ENCODE measurements around the gene ADGRD2. TPM values are rescaled to one million over a fixed set of nuclear protein-coding genes. Genes with fewer than 3 reads are reported as not detected.

The ADGRD2 gene
- total RNA-seq, 4 donors from 2014 or later, result 0.20 to 0.49 (median 0.36) TPM; not detected in 1

- WGBS, 2 donors, result 69 to 81% methylated on average over 11 to 19 of the region's 19 CpGs
- H3K4me3 ChIP-seq (ENCODE audit: low read depth, poor library complexity, severe bottlenecking), result no peak overlapping the region
- intact Hi-C loops (cut with DNase I; ENCODE audit: low total_unique reads), result no loop called here
- DNase-seq (ENCODE audit: low spot score in 2 of 2), result no peak
- TF ChIP-seq POLR2A (IDR thresholded peaks at IDR 0.05), result no peak
- no peak for TF ChIP-seq CTCF (IDR thresholded peaks at IDR 0.05)
Observed at GRCh38 chr9:124492818-124493217, 42.6 kb downstream of the ADGRD2 start.

GRCh38 chr9:124493218-124493617 lies 43.0 kb downstream of the ADGRD2 start:
- WGBS, 2 donors, result 88 to 89% methylated on average over 4 of the region's 4 CpGs
- no peak for DNase-seq (ENCODE audit: low spot score in 2 of 2)
- TF ChIP-seq POLR2A (IDR thresholded peaks at IDR 0.05) (no peak), CTCF (IDR thresholded peaks at IDR 0.05) (no peak)
- no peak overlapping the region for H3K4me3 ChIP-seq (ENCODE audit: low read depth, poor library complexity, severe bottlenecking)
- intact Hi-C loops (cut with DNase I; ENCODE audit: low total_unique reads), result no loop called here

GRCh38 chr9:124493794-124494479 lies 43.7 kb downstream of the ADGRD2 start:
- intact Hi-C loops (cut with DNase I; ENCODE audit: low total_unique reads), result no loop called here
- no peak overlapping the region for H3K4me3 ChIP-seq (ENCODE audit: low read depth, poor library complexity, severe bottlenecking)
- 79% methylated on average over 15 to 18 of the region's 18 CpGs for WGBS, 2 donors
- TF ChIP-seq CTCF (IDR thresholded peaks at IDR 0.05), result no peak
- TF ChIP-seq POLR2A (IDR thresholded peaks at IDR 0.05), result no peak
- no peak for DNase-seq (ENCODE audit: low spot score in 2 of 2)

- 80 to 85% methylated on average over 24 to 30 of the region's 31 CpGs for WGBS, 2 donors
- no peak overlapping the region for H3K4me3 ChIP-seq (ENCODE audit: low read depth, poor library complexity, severe bottlenecking)
- no peak for TF ChIP-seq CTCF (IDR thresholded peaks at IDR 0.05)
- no peak for TF ChIP-seq POLR2A (IDR thresholded peaks at IDR 0.05)
- intact Hi-C loops (cut with DNase I; ENCODE audit: low total_unique reads), result no loop called here
- no peak for DNase-seq (ENCODE audit: low spot score in 2 of 2)
Observed at GRCh38 chr9:124495126-124496074, 45.1 kb downstream of the ADGRD2 start.

GRCh38 chr9:124496075-124496449 lies 45.8 kb downstream of the ADGRD2 start:
- intact Hi-C loops (cut with DNase I; ENCODE audit: low total_unique reads), result no loop called here
- H3K4me3 ChIP-seq (ENCODE audit: low read depth, poor library complexity, severe bottlenecking), result no peak overlapping the region
- 87 to 90% methylated on average over 3 of the region's 3 CpGs for WGBS, 2 donors
- no peak for DNase-seq (ENCODE audit: low spot score in 2 of 2)
- TF ChIP-seq POLR2A (IDR thresholded peaks at IDR 0.05) (no peak), CTCF (IDR thresholded peaks at IDR 0.05) (no peak)

All from lower leg skin (tissue), 4 donors.